SK-N-SH (cell line): ENCODE measurements around the gene BLOC1S1. TPM values are rescaled to one million over a fixed set of nuclear protein-coding genes. Genes with fewer than 3 reads are reported as not detected.

ENCODE experiments used
- CTCF ChIA-PET: fragments of 300-600, 350-600 bp; formaldehyde crosslinking; extraction: SDS; loops from one replicate; lab custom pipeline; 2021; lab: Yijun Ruan, JAX
- POLR2A ChIA-PET: fragments of 350-600 bp; sonication (Branson Sonifier 250); formaldehyde crosslinking; extraction: SDS; loops from one replicate; lab custom pipeline; 2020; ENCODE audit warnings: antibody characterized with exemption, inconsistent platforms; lab: Yijun Ruan, JAX
- DNase-seq: peaks from one replicate; pipeline ENCODE4 v3.0.0; 2012
- H2AFZ ChIP-seq: fragments of 200-600 bp; sonication (generic); 2 replicates; pipeline ENCODE4 v1.8.1; 2016; ENCODE audit warnings: antibody characterized with exemption, mild to moderate bottlenecking, low read depth
- H3F3A ChIP-seq: fragments of 200-600 bp; sonication (generic); replicated peaks from 2 replicates; pipeline ENCODE3; 2016; ENCODE audit warnings: antibody characterized with exemption, mild to moderate bottlenecking; ENCODE audit not compliant: insufficient read depth
- H3K27ac ChIP-seq, 2 experiments: fragments of 200-500 bp in 1 of 2; fragments of 200-600 bp in 1 of 2; sonication (Bioruptor generic) in 1 of 2; sonication (generic), shearing (Covaris generic) in 1 of 2; 2 replicates each; pipeline versions ENCODE4 v1.5.1 to v1.6.1; 2014 to 2016; ENCODE audit warnings: low read depth in 2 of 2, inconsistent platforms in 1 of 2, low read length in 1 of 2, mild to moderate bottlenecking in 1 of 2, mixed read lengths in 1 of 2
- H3K27me3 ChIP-seq: fragments of 200-600 bp; sonication (generic), shearing (Covaris generic); 2 replicates; pipeline ENCODE4 v1.6.1; 2016; ENCODE audit warnings: mixed run types; ENCODE audit not compliant: insufficient read depth
- H3K36me3 ChIP-seq, 2 experiments: fragments of 200-500 bp in 1 of 2; fragments of 200-600 bp in 1 of 2; sonication (Bioruptor generic) in 1 of 2; sonication (generic) in 1 of 2; replicated peaks in 1 of 2; 2 replicates each; pipeline versions ENCODE3 to v1.5.1; 2014 to 2016; ENCODE audit warnings: low read length in 1 of 2, mild to moderate bottlenecking in 1 of 2; ENCODE audit not compliant: insufficient read depth in 2 of 2, control insufficient read depth in 1 of 2
- H3K4me1 ChIP-seq, 2 experiments: fragments of 200-500 bp in 1 of 2; fragments of 200-600 bp in 1 of 2; sonication (Bioruptor generic) in 1 of 2; sonication (generic), shearing (Covaris generic) in 1 of 2; 2 replicates each; pipeline versions ENCODE4 v1.5.1 to v1.6.1; 2014 to 2016; ENCODE audit warnings: low read depth in 1 of 2, low read length in 1 of 2, mixed run types in 1 of 2; ENCODE audit not compliant: insufficient read depth in 2 of 2, control insufficient read depth in 1 of 2
- H3K4me2 ChIP-seq: fragments of 200-600 bp; sonication (generic), shearing (Covaris generic); 2 replicates; pipeline ENCODE4 v1.6.1; 2017; ENCODE audit warnings: mixed run types
- H3K4me3 ChIP-seq, 2 experiments: fragments of 200-500 bp in 1 of 2; fragments of 200-600 bp in 1 of 2; sonication (Bioruptor generic) in 1 of 2; sonication (generic), shearing (Covaris generic) in 1 of 2; 2 replicates each; pipeline versions ENCODE4 v1.5.1 to v1.8.1; 2014 to 2016; ENCODE audit warnings: low read depth in 2 of 2, inconsistent platforms in 1 of 2, low read length in 1 of 2, mild to moderate bottlenecking in 1 of 2, mixed read lengths in 1 of 2, moderate library complexity in 1 of 2
- H3K79me2 ChIP-seq: fragments of 200-600 bp; sonication (generic); 2 replicates; pipeline ENCODE4 v1.8.1; 2017; ENCODE audit warnings: mild to moderate bottlenecking; ENCODE audit not compliant: insufficient read depth
- H3K9ac ChIP-seq: fragments of 200-600 bp; sonication (generic); 2 replicates; pipeline ENCODE4 v1.6.1; 2017; ENCODE audit warnings: mixed run types
- H3K9me2 ChIP-seq: fragments of 200-600 bp; sonication (generic); 2 replicates; pipeline ENCODE4 v1.6.1; 2017; ENCODE audit warnings: mixed run types
- H3K9me3 ChIP-seq: fragments of 200-600 bp; sonication (generic); 2 replicates; pipeline ENCODE4 v1.6.1; 2017; ENCODE audit warnings: mixed run types, mild to moderate bottlenecking, moderate library complexity
- H4K20me1 ChIP-seq: fragments of 200-600 bp; sonication (generic); 2 replicates; pipeline ENCODE4 v1.6.1; 2017; ENCODE audit warnings: mild to moderate bottlenecking, mixed run types; ENCODE audit not compliant: insufficient read depth
- CHD2 ChIP-seq: fragments of 150-350 bp; IDR thresholded peaks from 2 replicates; pipeline ENCODE4 v1.6.1; 2018; ENCODE audit warnings: low read length; ENCODE audit not compliant: partially characterized antibody
- CTCF ChIP-seq: fragments of 200-600 bp; sonication (generic); IDR thresholded peaks from 2 replicates; pipeline ENCODE4 v1.6.1; 2017; ENCODE audit warnings: antibody characterized with exemption, mild to moderate bottlenecking, moderate library complexity
- ELF1 ChIP-seq: IDR thresholded peaks from 2 replicates; pipeline ENCODE4 v1.4.0; 2012
- EZH2phosphoT487 ChIP-seq: fragments of 200-600 bp; sonication (generic); IDR thresholded peaks from 2 replicates; pipeline ENCODE4 v1.6.1; 2017; ENCODE audit warnings: low read depth, mixed run types, mild to moderate bottlenecking, antibody characterized with exemption, moderate library complexity, borderline replicate concordance
- FOXJ3 ChIP-seq: sonication (generic); formaldehyde crosslinking; IDR thresholded peaks from 2 replicates; pipeline ENCODE4 v1.5.1; 2020; ENCODE audit warnings: mild to moderate bottlenecking, missing genetic modification reagents
- FOXM1 ChIP-seq: IDR thresholded peaks from 2 replicates; pipeline ENCODE4 v1.4.0; 2012; ENCODE audit warnings: low read depth, mild to moderate bottlenecking
- GABPA ChIP-seq: IDR thresholded peaks from 2 replicates; pipeline ENCODE4 v1.4.0; 2012; ENCODE audit warnings: low read depth, mild to moderate bottlenecking
- GATA2 ChIP-seq: sonication (generic); formaldehyde crosslinking; IDR thresholded peaks from 2 replicates; pipeline ENCODE4 v1.5.0; 2020; ENCODE audit warnings: mild to moderate bottlenecking, missing genetic modification reagents
- IRF3 ChIP-seq: fragments of 150-350 bp; IDR thresholded peaks from 2 replicates; pipeline ENCODE4 v1.6.1; 2016; ENCODE audit warnings: mild to moderate bottlenecking, low read depth, low read length
- JUND ChIP-seq: IDR thresholded peaks from 2 replicates; pipeline ENCODE4 v1.4.0; 2012
- MEF2A ChIP-seq: IDR thresholded peaks from 2 replicates; pipeline ENCODE4 v1.4.0; 2012; ENCODE audit warnings: low read depth, borderline replicate concordance
- PBX3 ChIP-seq: IDR thresholded peaks from 2 replicates; pipeline ENCODE4; 2012
- REST ChIP-seq: IDR thresholded peaks from 2 replicates; pipeline ENCODE4 v1.6.1; 2012; ENCODE audit warnings: mild to moderate bottlenecking, low read depth, low read length, moderate library complexity
- USF1 ChIP-seq: IDR thresholded peaks from 2 replicates; pipeline ENCODE4 v1.4.0; 2012; ENCODE audit warnings: low read depth, borderline replicate concordance
- USF2 ChIP-seq: fragments of 150-350 bp; IDR thresholded peaks from 2 replicates; pipeline ENCODE4 v1.6.1; 2017; ENCODE audit warnings: antibody characterized with exemption, low read length, low read depth, borderline replicate concordance
- ZBTB33 ChIP-seq: IDR thresholded peaks from 2 replicates; pipeline ENCODE4 v1.4.0; 2012; ENCODE audit warnings: low read depth, borderline replicate concordance
- WGBS: methylation state at CpG from one replicate; pipeline ENCODE4 v1.1.6; 2017; ENCODE audit warnings: low lambda C conversion rate; 5-methylcytosine and 5-hydroxymethylcytosine counted together
- polyA plus RNA-seq, 3 experiments: library from polyadenylated mRNA; depleted of rRNA; stranded (reverse); fragments of >200 nt; gene quantifications; 2 replicates each; pipeline ENCODE4 v1.2.3, GENCODE V29; 2012

BLOC1S1 gene
- polyA plus RNA-seq, 1 of the 3 experiments (the other 2 are of a cell fraction) = 331 TPM

- Histone ChIP-seq H3K4me2 (no peak overlapping the region), H2AFZ (no peak overlapping the region), H3K9ac (no peak overlapping the region), H3K4me1 (peaks cover 29 to 38% of the 10 kb centered on the region in 2 experiments), H3F3A (peaks cover 43% of the 10 kb centered on the region), H3K9me3 (no peaks in the 10 kb centered on the region), H3K4me3 (no peak overlapping the region), H4K20me1 (peaks cover 7% of the 10 kb centered on the region), H3K27ac (no peak overlapping the region), H3K27me3 (no peaks in the 10 kb centered on the region), H3K79me2 (peaks cover 13% of the 10 kb centered on the region; the same call in 1 of the 2 replicates), H3K9me2 (no peaks in the 10 kb centered on the region), H3K36me3 (peaks cover under 1 to 9% of the 10 kb centered on the region in 2 experiments)
- CTCF ChIA-PET = interaction anchor here (1.1 to 11.2 kb wide), 5 partner anchors 9 to 72 kb away, joined by 3 to 202 read pairs (median 31); partner anchors contain the start of gene CD63
- TF ChIP-seq ZBTB33 (no peak), ELF1 (no peak), GATA2 (no peak), USF2 (no peak), FOXJ3 (no peak), EZH2phosphoT487 (no peak), IRF3 (no peak), CTCF (no peak), MEF2A (no peak), REST (no peak), PBX3 (no peak), FOXM1 (no peak), JUND (no peak), GABPA (no peak), CHD2 (no peak), USF1 (no peak)
- POLR2A ChIA-PET = interaction anchor here (1.3 kb wide), 1 partner anchor 10 kb away, joined by 6 read pairs; the partner anchor contains the start of gene CD63
- WGBS = 99% methylated on average over 4 of the region's 4 CpGs
- no peak for DNase-seq
Measured at GRCh38 chr12:55718624-55719275, 2.9 kb downstream of the BLOC1S1 start.
